Measurements from ENCODE around the gene CIPC.

CIPC gene

DNA sequence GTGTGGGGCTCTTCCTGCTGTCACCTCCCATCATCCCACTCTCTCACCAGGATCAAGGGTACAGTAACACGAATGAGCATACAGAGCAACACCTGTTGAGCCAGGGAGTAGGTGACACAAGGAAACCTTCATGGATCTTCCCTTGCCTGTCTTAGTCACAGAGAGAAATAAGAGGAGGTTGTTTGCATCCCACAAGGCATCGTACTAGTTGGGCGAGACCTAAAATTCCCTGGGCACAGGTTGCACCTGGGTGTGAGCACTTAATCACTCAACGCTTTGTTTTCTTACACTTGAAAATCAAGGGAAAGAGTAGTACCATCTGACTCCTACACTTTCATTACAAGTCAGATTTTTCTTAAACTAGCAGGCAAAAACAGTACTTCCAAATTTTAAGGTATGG is 16.6 kb downstream of the CIPC start:
- no peaks in the 10 kb centered on the region for H3K27me3 Mint-ChIP-seq
- H3K4me1 Mint-ChIP-seq (ENCODE audit: low read depth in 2 of 2) = no peaks in the 10 kb centered on the region
- ATAC-seq (replicated peaks) (no peak), DNase-seq (no peak)
- no peaks in the 10 kb centered on the region for H3K9me3 Mint-ChIP-seq
- H3K4me3 Mint-ChIP-seq = no peak overlapping the region
- H3K27ac Mint-ChIP-seq = no peak overlapping the region
- peaks cover 20% of the 10 kb centered on the region for H3K36me3 Mint-ChIP-seq (ENCODE audit: insufficient read depth)

GRCh38 chr14:77116172-77116817 is 18.2 kb downstream of the CIPC start:
- Mint-ChIP-seq H3K27ac (no peak overlapping the region), H3K27me3 (no peaks in the 10 kb centered on the region), H3K4me1 (ENCODE audit: low read depth in 2 of 2) (peaks cover 6 to 7% of the 10 kb centered on the region in 2 donors), H3K4me3 (no peak overlapping the region), H3K9me3 (no peaks in the 10 kb centered on the region), H3K36me3 (ENCODE audit: insufficient read depth) (peaks cover 20% of the 10 kb centered on the region)
- ATAC-seq (replicated peaks) (no peak), DNase-seq (no peak)

GRCh38 chr14:77119851-77120250 is 21.8 kb downstream of the CIPC start:
- Mint-ChIP-seq H3K27ac (peak overlapping the region; percentile 83 to 96), H3K4me1 (ENCODE audit: low read depth in 2 of 2) (peaks cover 18% of the 10 kb centered on the region in 2 donors), H3K4me3 (no peak overlapping the region), H3K36me3 (ENCODE audit: insufficient read depth) (peaks cover 10% of the 10 kb centered on the region), H3K9me3 (no peaks in the 10 kb centered on the region), H3K27me3 (no peaks in the 10 kb centered on the region)
- DNase-seq (no peak), ATAC-seq (replicated peaks) (no peak)

DNA sequence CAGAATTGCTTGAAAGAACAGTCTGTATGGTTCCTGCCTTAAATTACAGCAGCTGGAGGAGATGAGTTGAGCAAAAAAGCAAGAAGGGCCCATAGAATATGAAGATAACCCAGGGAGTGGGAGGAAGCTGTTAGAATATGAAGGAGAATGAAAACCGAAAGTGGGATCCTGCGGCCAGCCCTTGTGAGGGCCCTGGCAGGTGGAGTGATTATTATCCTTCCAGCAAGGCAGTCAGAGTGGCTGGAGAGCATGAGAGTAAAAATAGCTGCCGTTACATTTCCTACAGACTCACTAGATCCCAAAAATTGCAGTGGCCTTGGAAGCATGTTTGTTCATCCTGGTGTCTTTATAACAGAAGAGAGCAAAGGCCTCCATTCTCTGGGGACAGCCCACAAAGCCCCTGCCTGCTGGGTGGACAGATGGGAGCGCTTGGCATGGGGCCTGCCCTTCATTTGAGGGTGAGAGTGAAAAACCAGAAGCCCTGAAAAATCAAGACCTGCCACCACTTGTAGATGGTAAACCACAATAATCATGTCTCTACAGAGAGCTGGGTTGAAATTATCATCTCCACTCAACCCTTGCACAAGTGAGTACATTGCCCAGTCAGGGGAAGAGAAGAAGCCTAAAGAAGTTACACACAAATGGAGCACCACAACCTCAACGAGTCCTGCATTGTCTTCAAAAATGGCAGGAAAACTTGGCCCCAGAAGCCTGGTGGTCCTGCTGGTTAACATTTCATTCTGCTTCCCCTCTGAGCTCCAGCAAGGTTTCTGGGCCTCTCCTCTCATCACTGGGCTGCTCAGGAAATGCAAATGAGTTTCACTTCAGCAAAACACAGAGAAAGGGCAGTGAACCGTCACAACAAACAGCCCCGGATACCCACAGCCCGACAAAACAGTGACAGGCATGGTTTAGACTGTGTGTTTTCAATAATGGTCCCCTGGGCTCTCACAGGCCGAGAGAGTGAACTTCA is 23.0 kb downstream of the CIPC start:
- Mint-ChIP-seq H3K4me1 (ENCODE audit: low read depth in 2 of 2) (peaks cover 18 to 23% of the 10 kb centered on the region in 2 donors), H3K36me3 (ENCODE audit: insufficient read depth) (peaks cover 3% of the 10 kb centered on the region), H3K4me3 (peak overlapping the region; percentile 71 to 72), H3K27me3 (peaks cover 0 to 9% of the 10 kb centered on the region in 2 donors), H3K9me3 (no peaks in the 10 kb centered on the region), H3K27ac (peak overlapping the region; percentile 83 to 96)
- ATAC-seq (replicated peaks) (peak; percentile 74), DNase-seq (peak; percentile 32 to 48 (median 37))

GRCh38 chr14:77122526-77123125 is 24.6 kb downstream of the CIPC start:
- Mint-ChIP-seq H3K4me3 (no peak overlapping the region), H3K4me1 (ENCODE audit: low read depth in 2 of 2) (peaks cover 18 to 23% of the 10 kb centered on the region in 2 donors), H3K9me3 (no peaks in the 10 kb centered on the region), H3K27me3 (peaks cover 10 to 24% of the 10 kb centered on the region in 2 donors), H3K27ac (peak overlapping the region; percentile 83 to 96), H3K36me3 (ENCODE audit: insufficient read depth) (peaks cover 3% of the 10 kb centered on the region)
- ATAC-seq (replicated peaks) = no peak
- DNase-seq = no peak

- peak overlapping the region; percentile 15 to 19 for H3K27ac Mint-ChIP-seq
- peaks cover 18 to 23% of the 10 kb centered on the region in 2 donors for H3K4me1 Mint-ChIP-seq (ENCODE audit: low read depth in 2 of 2)
- H3K9me3 Mint-ChIP-seq = no peaks in the 10 kb centered on the region
- DNase-seq (no peak), ATAC-seq (replicated peaks) (no peak)
- H3K4me3 Mint-ChIP-seq = peak overlapping the region; percentile 74 to 75
- peaks cover 16 to 34% of the 10 kb centered on the region in 2 donors for H3K27me3 Mint-ChIP-seq
- no peaks in the 10 kb centered on the region for H3K36me3 Mint-ChIP-seq (ENCODE audit: insufficient read depth)
Measured at GRCh38 chr14:77123381-77124325, 25.6 kb downstream of the CIPC start.

DNA sequence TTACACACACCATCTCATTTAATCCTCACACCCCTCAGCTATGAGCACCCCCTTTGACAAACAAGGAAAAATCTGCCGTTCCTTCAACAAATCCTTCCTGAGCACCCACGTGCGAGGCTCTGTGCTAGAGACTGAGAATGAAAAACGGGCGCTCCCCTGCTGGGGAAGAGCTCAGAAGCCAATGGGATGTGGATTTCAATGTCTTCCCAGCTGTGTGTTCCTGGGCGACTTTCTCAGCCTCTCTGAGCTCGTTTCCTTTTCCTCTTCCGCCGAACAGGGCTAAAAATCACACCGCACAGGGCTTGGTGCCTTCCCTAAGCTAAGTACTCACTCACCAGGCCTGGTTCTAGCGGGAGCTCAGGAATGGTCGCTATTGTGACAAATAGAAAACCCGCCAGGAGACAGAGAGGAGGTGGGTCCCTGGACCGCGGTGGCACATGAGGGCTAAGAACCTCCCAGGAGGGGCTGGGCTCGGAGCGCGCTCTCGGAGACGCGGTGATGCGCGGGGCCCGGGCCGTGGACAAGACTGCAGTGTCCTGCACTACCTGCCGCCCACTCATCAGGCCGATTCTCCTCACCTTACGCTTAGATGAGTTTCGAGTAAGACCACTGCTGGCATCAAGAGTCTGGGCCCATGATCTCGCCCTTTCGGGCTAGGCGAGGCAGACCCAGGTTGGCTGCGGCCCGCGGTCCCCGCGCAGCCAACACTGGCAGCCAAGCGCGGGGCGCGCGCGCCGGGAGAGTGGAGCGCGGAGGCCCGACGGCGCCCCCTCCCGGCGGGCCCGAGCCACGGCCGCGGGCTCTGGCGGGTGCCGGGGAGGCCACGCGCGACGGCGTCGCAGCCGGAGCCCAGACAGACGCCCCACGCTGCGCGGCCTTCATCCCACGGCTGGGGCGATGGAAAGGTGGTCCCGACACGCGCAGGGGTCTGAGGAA is 26.6 kb downstream of the CIPC start:
- peak; percentile 60 to 78 (median 61) for DNase-seq
- ATAC-seq (replicated peaks) = peak; percentile 84

DNA sequence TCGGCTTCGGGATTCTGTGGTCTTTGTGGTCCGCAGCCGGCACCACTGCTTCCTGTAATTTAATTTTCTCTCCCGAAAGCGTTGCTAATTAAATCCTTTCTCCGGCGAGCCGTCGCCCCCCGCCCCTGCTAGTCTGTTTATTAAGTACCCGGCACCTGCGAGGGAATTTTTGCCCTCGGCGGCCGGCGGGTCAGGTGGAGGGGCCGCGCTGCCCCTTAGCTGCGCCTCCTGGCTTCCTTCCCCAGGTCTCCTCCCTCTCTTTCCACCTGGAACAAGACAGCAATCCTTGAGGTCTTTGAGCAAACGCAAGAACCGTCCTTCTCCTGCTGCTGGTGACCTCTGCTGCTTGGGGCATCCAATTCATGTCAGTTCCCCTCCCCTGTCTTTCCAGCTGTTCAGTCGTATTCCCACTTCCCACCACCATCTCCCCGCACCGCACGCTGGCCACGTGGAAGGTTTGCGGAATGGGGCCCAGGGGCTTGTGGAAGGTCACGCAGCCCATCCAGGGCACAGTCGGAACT is 27.3 kb downstream of the CIPC start:
- H3K36me3 Mint-ChIP-seq (ENCODE audit: insufficient read depth) = no peaks in the 10 kb centered on the region
- no peak overlapping the region for H3K27ac Mint-ChIP-seq
- no peaks in the 10 kb centered on the region for H3K9me3 Mint-ChIP-seq
- H3K27me3 Mint-ChIP-seq = peaks cover 29 to 51% of the 10 kb centered on the region in 2 donors
- ATAC-seq (replicated peaks) = no peak
- peak overlapping the region; percentile 74 to 75 for H3K4me3 Mint-ChIP-seq
- DNase-seq = no peak
- H3K4me1 Mint-ChIP-seq (ENCODE audit: low read depth in 2 of 2) = peaks cover 18 to 23% of the 10 kb centered on the region in 2 donors

More for the DNA sequence above, 26.6 kb downstream of the CIPC start:
- no peaks in the 10 kb centered on the region for H3K36me3 Mint-ChIP-seq (ENCODE audit: insufficient read depth)
- H3K27me3 Mint-ChIP-seq = peaks cover 24 to 44% of the 10 kb centered on the region in 2 donors
- H3K4me3 Mint-ChIP-seq = peak overlapping the region; percentile 74 to 75
- H3K4me1 Mint-ChIP-seq (ENCODE audit: low read depth in 2 of 2) = peaks cover 18 to 23% of the 10 kb centered on the region in 2 donors
- no peaks in the 10 kb centered on the region for H3K9me3 Mint-ChIP-seq
- peak overlapping the region; percentile 19 to 69 for H3K27ac Mint-ChIP-seq

GRCh38 chr14:77125823-77126325 is 27.8 kb downstream of the CIPC start:
- Mint-ChIP-seq H3K27ac (no peak overlapping the region), H3K9me3 (no peaks in the 10 kb centered on the region), H3K36me3 (ENCODE audit: insufficient read depth) (no peaks in the 10 kb centered on the region), H3K4me1 (ENCODE audit: low read depth in 2 of 2) (peaks cover 12 to 18% of the 10 kb centered on the region in 2 donors), H3K4me3 (peak overlapping the region; percentile 74 to 75), H3K27me3 (peaks cover 29 to 57% of the 10 kb centered on the region in 2 donors)
- no peak for DNase-seq
- ATAC-seq (replicated peaks) = no peak

- no peak for DNase-seq
- H3K36me3 Mint-ChIP-seq (ENCODE audit: insufficient read depth) = no peaks in the 10 kb centered on the region
- H3K27me3 Mint-ChIP-seq = peaks cover 29 to 63% of the 10 kb centered on the region in 2 donors
- peaks cover 8 to 15% of the 10 kb centered on the region in 2 donors for H3K4me1 Mint-ChIP-seq (ENCODE audit: low read depth in 2 of 2)
- no peaks in the 10 kb centered on the region for H3K9me3 Mint-ChIP-seq
- ATAC-seq (replicated peaks) = no peak
- H3K27ac Mint-ChIP-seq = no peak overlapping the region
- peak overlapping the region; percentile 74 to 75 for H3K4me3 Mint-ChIP-seq
Measured at GRCh38 chr14:77126461-77126990, 28.5 kb downstream of the CIPC start.

GRCh38 chr14:77128414-77128891 is 30.4 kb downstream of the CIPC start:
- Mint-ChIP-seq H3K36me3 (ENCODE audit: insufficient read depth) (no peaks in the 10 kb centered on the region), H3K4me1 (ENCODE audit: low read depth in 2 of 2) (peaks cover 0 to 10% of the 10 kb centered on the region in 2 donors), H3K4me3 (no peak overlapping the region), H3K27me3 (peaks cover 46 to 82% of the 10 kb centered on the region in 2 donors), H3K27ac (no peak overlapping the region), H3K9me3 (no peaks in the 10 kb centered on the region)
- DNase-seq (no peak), ATAC-seq (replicated peaks) (no peak)
